Measurements from ENCODE around the gene ZNF385D.

ZNF385D gene

GRCh38 chr3:21377071-21377769, 373.8 kb downstream of the ZNF385D start:
- H3K4me1 ChIP-seq (ENCODE audit: control extremely low read depth in 1 of 4, control insufficient read depth in 4 of 4, insufficient read depth in 4 of 4, low read length in 3 of 4), result no peaks in the 10 kb centered on the region
- H3K27ac ChIP-seq (ENCODE audit: insufficient read depth in 1 of 2, low read depth in 1 of 2, low read length in 2 of 2, poor library complexity in 1 of 2, severe bottlenecking in 2 of 2), result no peak overlapping the region
- DNase-seq, result no peak
- no peaks in the 10 kb centered on the region for H3K9me3 ChIP-seq (ENCODE audit: control extremely low read depth in 1 of 5, control insufficient read depth in 4 of 5, insufficient read depth in 2 of 5, low read depth in 1 of 5, low read length in 4 of 5)
- CTCF ChIA-PET, result no interaction called here
- H3K27me3 ChIP-seq (replicated peaks in 2 of 5; ENCODE audit: control insufficient read depth in 4 of 5, insufficient read depth in 5 of 5, low read length in 4 of 5), result no peaks in the 10 kb centered on the region
- H3K36me3 ChIP-seq (ENCODE audit: control insufficient read depth in 4 of 4, insufficient read depth in 4 of 4, low read length in 3 of 4), result no peaks in the 10 kb centered on the region
- no peak overlapping the region for H3K4me3 ChIP-seq (ENCODE audit: control insufficient read depth in 1 of 7, extremely low read depth in 1 of 7, insufficient read depth in 4 of 7, low read depth in 2 of 7, low read length in 6 of 7)
- POLR2A ChIA-PET, result no interaction called here

DNA sequence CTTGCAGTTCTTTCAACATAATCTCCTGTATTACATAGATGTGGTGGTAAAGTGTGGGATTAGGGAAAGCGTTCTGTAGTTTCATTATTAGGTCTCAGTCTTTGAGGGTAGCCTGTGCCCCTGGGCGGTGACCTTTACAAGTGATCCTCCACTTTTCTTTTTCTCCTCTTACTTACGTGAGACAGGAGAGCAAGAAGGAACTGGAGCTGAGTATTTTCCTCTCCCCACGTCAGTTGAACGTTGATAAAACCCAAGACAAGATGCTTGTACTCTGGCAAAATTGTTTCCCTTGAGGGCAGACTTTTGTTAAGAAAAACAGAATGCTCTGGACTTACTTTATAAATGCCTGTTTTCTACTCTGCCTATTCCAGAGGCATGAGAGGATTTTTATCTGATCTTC, 378.7 kb downstream of the ZNF385D start:
- Histone ChIP-seq H3K27ac (ENCODE audit: insufficient read depth in 1 of 2, low read depth in 1 of 2, low read length in 2 of 2, poor library complexity in 1 of 2, severe bottlenecking in 2 of 2) (no peak overlapping the region), H3K27me3 (replicated peaks in 2 of 5; ENCODE audit: control insufficient read depth in 4 of 5, insufficient read depth in 5 of 5, low read length in 4 of 5) (no peaks in the 10 kb centered on the region), H3K4me1 (ENCODE audit: control extremely low read depth in 1 of 4, control insufficient read depth in 4 of 4, insufficient read depth in 4 of 4, low read length in 3 of 4) (no peaks in the 10 kb centered on the region), H3K9me3 (ENCODE audit: control extremely low read depth in 1 of 5, control insufficient read depth in 4 of 5, insufficient read depth in 2 of 5, low read depth in 1 of 5, low read length in 4 of 5) (no peaks in the 10 kb centered on the region), H3K36me3 (ENCODE audit: control insufficient read depth in 4 of 4, insufficient read depth in 4 of 4, low read length in 3 of 4) (no peaks in the 10 kb centered on the region), H3K4me3 (ENCODE audit: control insufficient read depth in 1 of 7, extremely low read depth in 1 of 7, insufficient read depth in 4 of 7, low read depth in 2 of 7, low read length in 6 of 7) (no peak overlapping the region)
- ChIA-PET POLR2A (no interaction called here), CTCF (no interaction called here)
- WGBS (ENCODE audit: insufficient coverage), result 48% methylated on average over 3 of the region's 5 CpGs
- DNase-seq, result no peak

Measured in common myeloid progenitor, CD34-positive (primary cell).